HG02870 (cell line): ENCODE measurements around the gene NR2F1-AS1.
"Not testable (repeated sequence)": the region's sequence is repeated elsewhere in the genome, so short reads cannot be mapped to it uniquely, and the experiment has no call there.

Source experiments
- ATAC-seq: cut with Tn5 transposase; IDR thresholded peaks from one replicate; pipeline ENCODE4 v1.9.1; 2021; ENCODE audit warnings: mild to moderate bottlenecking, moderate library complexity; ENCODE audit not compliant: unreplicated experiment

NR2F1-AS1 gene

GRCh38 chr5:93401634-93402213 is 179.3 kb downstream of the NR2F1-AS1 start:
- ATAC-seq = no peak

GRCh38 chr5:93399675-93400074 is 181.3 kb downstream of the NR2F1-AS1 start:
- ATAC-seq = no peak

- ATAC-seq = no peak
Observed at GRCh38 chr5:93395971-93396379, 185.0 kb downstream of the NR2F1-AS1 start.

- no peak for ATAC-seq
Observed at GRCh38 chr5:93395010-93395409, 186.0 kb downstream of the NR2F1-AS1 start.

GRCh38 chr5:93394301-93394700 is 186.7 kb downstream of the NR2F1-AS1 start:
- ATAC-seq = no peak

GRCh38 chr5:93391169-93391568 is 189.8 kb downstream of the NR2F1-AS1 start:
- ATAC-seq = not testable (repeated sequence)

- ATAC-seq = no peak
Observed at GRCh38 chr5:93385655-93386054, 195.4 kb downstream of the NR2F1-AS1 start.

GRCh38 chr5:93384995-93385394 is 196.0 kb downstream of the NR2F1-AS1 start:
- ATAC-seq = no peak

- no peak for ATAC-seq
Observed at GRCh38 chr5:93384026-93384425, 197.0 kb downstream of the NR2F1-AS1 start.

GRCh38 chr5:93382188-93382825 is 198.7 kb downstream of the NR2F1-AS1 start:
- no peak for ATAC-seq

- no peak for ATAC-seq
Observed at GRCh38 chr5:93381057-93381456, 200.0 kb downstream of the NR2F1-AS1 start.

GRCh38 chr5:93378073-93378472 is 202.9 kb downstream of the NR2F1-AS1 start:
- no peak for ATAC-seq

GRCh38 chr5:93371893-93372292 is 209.1 kb downstream of the NR2F1-AS1 start:
- ATAC-seq = no peak

GRCh38 chr5:93364378-93364777 is 216.6 kb downstream of the NR2F1-AS1 start:
- ATAC-seq = no peak

- ATAC-seq = no peak
Observed at GRCh38 chr5:93360436-93361088, 220.5 kb downstream of the NR2F1-AS1 start.

- ATAC-seq = no peak
Observed at GRCh38 chr5:93359960-93360305, 221.1 kb downstream of the NR2F1-AS1 start.
